K562 (cell line): ENCODE measurements around the gene BZW2. TPM values are rescaled to one million over a fixed set of nuclear protein-coding genes. Genes with fewer than 3 reads are reported as not detected.
A peak's percentile ranks its signal among the peaks of the same experiment; 100 is the strongest.

Experiments used
- ATAC-seq: fragments of 200-7000 bp; cut with Tn5 transposase; 3 replicates; pipeline ENCODE4 v1.9.1; 2020; ENCODE audit warnings: moderate library complexity
- BruUV-seq: library from RNA; stranded (reverse); fragments of 400-500 nt; replicated peaks from 2 replicates; lab custom pipeline; 2021; lab: Mats Ljungman, UMichigan
- CTCF ChIA-PET: fragments of 300-600 bp; formaldehyde crosslinking; extraction: SDS; loops from one replicate; lab custom pipeline; 2021; ENCODE audit warnings: low intra/inter-chr PET ratio; lab: Yijun Ruan, JAX
- POLR2A ChIA-PET: fragments of 300-600, 350-650 bp; sonication (Branson Sonifier 250); formaldehyde crosslinking; extraction: SDS; loops from one replicate; lab custom pipeline; 2021; ENCODE audit warnings: antibody characterized with exemption, inconsistent platforms; lab: Yijun Ruan, JAX
- DNase-seq, 4 experiments: peaks; one replicate each; pipeline versions ENCODE4 v3.0.0 to v3.0.0-alpha.2; 2011 to 2018; ENCODE audit warnings: low spot score in 3 of 4, mixed read lengths in 3 of 4; ENCODE audit errors: extremely low read depth in 1 of 4
- FAIRE-seq: peaks from 2 replicates; lab custom pipeline; 2011; peaks lifted over from hg19 to GRCh38; lab: Jason Lieb, UNC
- H2AFZ ChIP-seq: 2 replicates; pipeline ENCODE4 v1.6.0; 2011; ENCODE audit warnings: low read depth, low read length, control low read depth, inconsistent platforms
- H3K27ac ChIP-seq: fragments of 200-600 bp; 3 replicates; pipeline ENCODE4 v1.8.0; 2011; ENCODE audit warnings: low read depth, mild to moderate bottlenecking, control low read depth, inconsistent platforms, low read length, moderate library complexity, mixed read lengths; ENCODE audit errors: extremely low read depth
- H3K27me3 ChIP-seq, 2 experiments: fragments of 300-600 bp in 1 of 2; 2 replicates in 1 of 2; 3 replicates in 1 of 2; pipeline versions ENCODE4 v1.6.0 to v1.8.0; 2011; ENCODE audit warnings: inconsistent platforms in 2 of 2, low read length in 2 of 2, mild to moderate bottlenecking in 1 of 2, mixed read lengths in 1 of 2, moderate library complexity in 1 of 2; ENCODE audit not compliant: control insufficient read depth in 2 of 2, insufficient read depth in 2 of 2
- H3K36me3 ChIP-seq: fragments of 300-600 bp; 3 replicates; pipeline ENCODE4 v1.8.0; 2011; ENCODE audit warnings: mild to moderate bottlenecking, low read length, inconsistent platforms; ENCODE audit not compliant: control insufficient read depth, insufficient read depth
- H3K4me1 ChIP-seq, 2 experiments: fragments of 200-600 bp in 1 of 2; replicated peaks in 1 of 2; 2 replicates in 1 of 2; 3 replicates in 1 of 2; pipeline versions ENCODE4 v1.5.1 to v1.8.0; 2011; ENCODE audit warnings: inconsistent platforms in 2 of 2, low read length in 2 of 2, mild to moderate bottlenecking in 1 of 2, mixed read lengths in 1 of 2, moderate library complexity in 1 of 2; ENCODE audit not compliant: control insufficient read depth in 2 of 2, insufficient read depth in 2 of 2
- H3K4me2 ChIP-seq: 2 replicates; pipeline ENCODE4 v1.6.1; 2011; ENCODE audit warnings: low read length, control low read depth, inconsistent platforms, mixed read lengths; ENCODE audit not compliant: insufficient read depth
- H3K4me3 ChIP-seq: fragments of 200-600 bp; sonication (generic), shearing (Covaris generic); 2 replicates; pipeline ENCODE4 v1.5.1; 2016; ENCODE audit warnings: control low read depth, inconsistent platforms
- H3K79me2 ChIP-seq: fragments of 200-600 bp; 3 replicates; pipeline ENCODE4 v1.8.0; 2011; ENCODE audit warnings: low read length, inconsistent platforms; ENCODE audit not compliant: control insufficient read depth, insufficient read depth
- H3K9ac ChIP-seq, 2 experiments: 2 replicates each; pipeline versions ENCODE4 v1.6.0 to v1.6.1; 2011; ENCODE audit warnings: low read depth in 2 of 2, low read length in 2 of 2, control low read depth in 1 of 2, inconsistent platforms in 1 of 2, mild to moderate bottlenecking in 1 of 2, mixed read lengths in 1 of 2; ENCODE audit not compliant: insufficient read depth in 1 of 2
- H3K9me1 ChIP-seq: one replicate; pipeline ENCODE4 v1.6.0; 2011; ENCODE audit warnings: inconsistent platforms, mild to moderate bottlenecking, low read length, moderate library complexity; ENCODE audit not compliant: control insufficient read depth, insufficient read depth
- H3K9me3 ChIP-seq: replicated peaks from 2 replicates; pipeline ENCODE4 v1.5.1; 2011; ENCODE audit warnings: low read depth, low read length, inconsistent platforms; ENCODE audit not compliant: control insufficient read depth, insufficient read depth
- H4K20me1 ChIP-seq: replicated peaks from 2 replicates; pipeline ENCODE4 v1.6.1; 2011; ENCODE audit warnings: low read length, inconsistent platforms, mixed read lengths; ENCODE audit not compliant: control insufficient read depth, insufficient read depth
- MCM2 ChIP-seq: fragments of 450-650 bp; IDR thresholded peaks from 2 replicates; pipeline ENCODE4 v1.6.1; 2017; ENCODE audit warnings: low read depth, mild to moderate bottlenecking
- NFE2 ChIP-seq: IDR thresholded peaks from 2 replicates; pipeline ENCODE4 v1.6.1; 2014; ENCODE audit warnings: antibody characterized with exemption, low read depth
- PYGO2 ChIP-seq: fragments of 450-650 bp; IDR thresholded peaks from 2 replicates; pipeline ENCODE4 v1.6.1; 2016; ENCODE audit warnings: mild to moderate bottlenecking, missing genetic modification characterization, moderate library complexity, missing compliant biosample characterization
- SAFB ChIP-seq: fragments of 200-400 bp; formaldehyde crosslinking; IDR thresholded peaks from 2 replicates; pipeline ENCODE4 v1.6.1; 2017; ENCODE audit warnings: low read depth, low read length, borderline replicate concordance
- ZNF436 ChIP-seq: fragments of 250-450, 450-650 bp; sonication (Bioruptor Pico); formaldehyde crosslinking; IDR thresholded peaks from 2 replicates; pipeline ENCODE4 v1.7.0; 2020; ENCODE audit warnings: mild to moderate bottlenecking
- WGBS: fragments of 100-300 bp; shearing (Covaris generic); methylation state at CpG from one replicate; pipeline ENCODE4 v1.1.6; 2016; ENCODE audit warnings: low coverage, mixed read lengths; ENCODE audit not compliant: insufficient coverage; ENCODE audit errors: missing lambda C conversion rate; 5-methylcytosine and 5-hydroxymethylcytosine counted together
- in situ Hi-C: fragments of 300-500 bp; cut with MboI; formaldehyde crosslinking; loops from 4 replicates; pipeline ENCODE4 v1.15.0; 2018; ENCODE audit warnings: inconsistent platforms, mixed read lengths
- intact Hi-C: fragments of 100-400 bp; cut with micrococcal nuclease; formaldehyde crosslinking; loops from 2 replicates; pipeline ENCODE4 v1.14.2; 2022
- polyA plus RNA-seq, 8 experiments: library from polyadenylated mRNA; depleted of rRNA in 4 of 8; stranded (reverse) in 5 of 8; unstranded in 3 of 8; fragments of >200 nt; fragmentation: Nextera tagmentation in 2 of 8; fragmentation: Illumina TruSeq in 1 of 8; extraction: Ambion mirVana in 2 of 8; extraction: Trizol in 1 of 8; gene quantifications; 2 replicates each; pipeline versions ENCODE4 v1.2.1 to v1.2.3, GENCODE V29; 2011 to 2014; ENCODE audit warnings: inconsistent platforms in 1 of 8, missing spikeins in 1 of 8
- total RNA-seq, 7 experiments: library from RNA; depleted of rRNA in 6 of 7; stranded (reverse); fragments of >200 nt in 6 of 7; fragmentation: Illumina TruSeq in 2 of 7; extraction: Trizol in 2 of 7; gene quantifications; 2 replicates each; pipeline versions ENCODE4 v1.2.1 to v1.2.3, GENCODE V29; 2011 to 2021; ENCODE audit warnings: low replicate concordance in 1 of 7
- TF ChIP-seq, protein P1 (sequence below): fragments of 450-650 bp; formaldehyde crosslinking; IDR thresholded peaks from 2 replicates; pipeline ENCODE4 v1.4.0; 2020; ENCODE audit warnings: mild to moderate bottlenecking, mixed read lengths
- TF ChIP-seq, protein P2 (sequence below): fragments of 250-450 bp; sonication (Bioruptor Pico); IDR thresholded peaks from 2 replicates; pipeline ENCODE4 v1.9.0; 2021; ENCODE audit warnings: mild to moderate bottlenecking, inconsistent platforms
- TF ChIP-seq, protein P3 (sequence below): fragments of 450-650 bp; IDR thresholded peaks from 2 replicates; pipeline ENCODE4 v1.6.1; 2017; ENCODE audit warnings: mild to moderate bottlenecking, moderate library complexity
- TF ChIP-seq, protein P4 (sequence below), 2 experiments: fragments of 450-650 bp; conservative IDR thresholded peaks; 2 replicates each; pipeline ENCODE4 v1.6.1; 2017; ENCODE audit warnings: mild to moderate bottlenecking in 2 of 2, moderate library complexity in 2 of 2
- TF ChIP-seq, protein P5 (sequence below): IDR thresholded peaks from 2 replicates; pipeline ENCODE4 v1.6.1; 2016; ENCODE audit warnings: missing genetic modification characterization, missing compliant biosample characterization

BZW2 gene
- total and polyA plus RNA-seq, 9 of the 15 experiments (the other 6 are each of a cell fraction or from before 2014, with no cell fraction given), result 140 to 316 (median 173) TPM

DNA sequence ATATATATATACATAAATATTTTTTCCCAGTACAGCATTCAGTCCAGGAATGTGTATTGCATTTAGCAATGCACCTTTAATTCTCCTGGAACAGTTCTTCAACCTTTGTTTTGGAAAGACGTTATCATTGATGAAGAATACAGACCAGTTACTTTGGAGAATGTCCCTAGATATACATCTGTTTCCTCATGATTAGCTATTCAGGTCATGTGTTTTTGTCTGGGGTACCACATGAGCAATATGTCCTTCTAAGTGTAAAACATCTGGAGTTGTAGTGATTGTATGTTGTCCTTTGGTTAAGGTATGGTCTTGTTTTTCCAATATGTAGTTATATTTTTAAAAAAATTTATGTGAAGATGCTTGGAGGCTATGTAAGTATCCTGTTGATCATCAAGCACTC is 10.2 kb downstream of the BZW2 start (continued):
- TF ChIP-seq, protein P1, sequence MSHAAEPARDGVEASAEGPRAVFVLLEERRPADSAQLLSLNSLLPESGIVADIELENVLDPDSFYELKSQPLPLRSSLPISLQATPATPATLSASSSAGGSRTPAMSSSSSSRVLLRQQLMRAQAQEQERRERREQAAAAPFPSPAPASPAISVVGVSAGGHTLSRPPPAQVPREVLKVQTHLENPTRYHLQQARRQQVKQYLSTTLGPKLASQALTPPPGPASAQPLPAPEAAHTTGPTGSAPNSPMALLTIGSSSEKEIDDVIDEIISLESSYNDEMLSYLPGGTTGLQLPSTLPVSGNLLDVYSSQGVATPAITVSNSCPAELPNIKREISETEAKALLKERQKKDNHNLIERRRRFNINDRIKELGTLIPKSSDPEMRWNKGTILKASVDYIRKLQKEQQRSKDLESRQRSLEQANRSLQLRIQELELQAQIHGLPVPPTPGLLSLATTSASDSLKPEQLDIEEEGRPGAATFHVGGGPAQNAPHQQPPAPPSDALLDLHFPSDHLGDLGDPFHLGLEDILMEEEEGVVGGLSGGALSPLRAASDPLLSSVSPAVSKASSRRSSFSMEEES (CRISPR knock-in tag), result no peak

DNA sequence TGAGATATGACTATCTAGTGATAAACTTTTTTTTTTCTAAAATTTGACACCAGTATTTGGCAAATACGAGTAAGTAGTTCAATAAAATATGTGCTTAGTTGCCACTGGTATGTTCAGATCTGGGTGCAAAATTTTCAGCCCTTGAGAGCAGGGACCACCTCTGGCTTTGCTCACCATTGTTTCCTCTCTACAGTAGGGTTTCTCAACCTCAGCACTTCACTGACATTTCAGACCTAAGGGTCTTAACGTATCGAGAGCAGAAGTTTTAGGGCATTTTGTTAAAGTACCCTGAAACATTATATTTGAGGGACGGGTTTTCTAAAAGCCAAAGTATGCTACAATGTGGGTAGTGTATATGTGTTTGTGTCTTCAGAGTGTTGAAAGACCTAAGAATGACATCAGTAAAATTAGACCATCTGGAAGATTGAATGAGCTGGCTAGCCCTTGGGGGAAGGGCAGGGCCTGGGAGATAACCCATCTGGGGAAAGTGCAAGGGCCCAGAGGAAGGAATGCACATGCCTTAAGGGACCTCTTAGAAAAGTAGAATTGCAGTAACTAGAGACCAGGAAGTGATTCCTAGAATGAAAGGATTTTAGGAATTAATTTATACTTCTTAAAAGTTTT is 11.8 kb downstream of the BZW2 start:
- Histone ChIP-seq H3K79me2 (peaks cover 99% of the 10 kb centered on the region), H3K27ac (peak overlapping the region; percentile 82), H4K20me1 (no peaks in the 10 kb centered on the region), H3K4me1 (peaks cover 11 to 54% of the 10 kb centered on the region in 2 experiments), H3K9ac (peak overlapping the region in 1 of 2 experiments; percentile 63; a peak in 2 of 4 replicates), H3K4me3 (no peak overlapping the region), H3K36me3 (peaks cover 34% of the 10 kb centered on the region), H3K4me2 (peak overlapping the region; percentile 64), H3K9me3 (no peaks in the 10 kb centered on the region), H2AFZ (no peak overlapping the region; the same call in 1 of the 2 replicates), H3K9me1 (no peaks in the 10 kb centered on the region), H3K27me3 (no peaks in the 10 kb centered on the region)
- no TSS peak for BruUV-seq
- ChIA-PET POLR2A (interaction anchor here (1.0 to 6.6 kb wide), 3 partner anchors 10 to 61 kb away, joined by 3 to 64 read pairs (median 13); partner anchors contain the start of genes ANKMY2 and BZW2), CTCF (no interaction called here)
- 7% methylated on average over 4 of the region's 4 CpGs for WGBS
- FAIRE-seq (peak; percentile 84), ATAC-seq (peak; percentile 84), DNase-seq (peak; percentile 55 to 91 (median 74))
- in situ Hi-C loops, result no loop called here
- intact Hi-C loops, result loop anchor here (2.0 kb wide), 1 partner anchor 13 kb away; the partner anchor contains the start of gene ANKMY2
- TF ChIP-seq, protein P2, sequence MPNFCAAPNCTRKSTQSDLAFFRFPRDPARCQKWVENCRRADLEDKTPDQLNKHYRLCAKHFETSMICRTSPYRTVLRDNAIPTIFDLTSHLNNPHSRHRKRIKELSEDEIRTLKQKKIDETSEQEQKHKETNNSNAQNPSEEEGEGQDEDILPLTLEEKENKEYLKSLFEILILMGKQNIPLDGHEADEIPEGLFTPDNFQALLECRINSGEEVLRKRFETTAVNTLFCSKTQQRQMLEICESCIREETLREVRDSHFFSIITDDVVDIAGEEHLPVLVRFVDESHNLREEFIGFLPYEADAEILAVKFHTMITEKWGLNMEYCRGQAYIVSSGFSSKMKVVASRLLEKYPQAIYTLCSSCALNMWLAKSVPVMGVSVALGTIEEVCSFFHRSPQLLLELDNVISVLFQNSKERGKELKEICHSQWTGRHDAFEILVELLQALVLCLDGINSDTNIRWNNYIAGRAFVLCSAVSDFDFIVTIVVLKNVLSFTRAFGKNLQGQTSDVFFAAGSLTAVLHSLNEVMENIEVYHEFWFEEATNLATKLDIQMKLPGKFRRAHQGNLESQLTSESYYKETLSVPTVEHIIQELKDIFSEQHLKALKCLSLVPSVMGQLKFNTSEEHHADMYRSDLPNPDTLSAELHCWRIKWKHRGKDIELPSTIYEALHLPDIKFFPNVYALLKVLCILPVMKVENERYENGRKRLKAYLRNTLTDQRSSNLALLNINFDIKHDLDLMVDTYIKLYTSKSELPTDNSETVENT, result no peak
- TF ChIP-seq, protein P3, sequence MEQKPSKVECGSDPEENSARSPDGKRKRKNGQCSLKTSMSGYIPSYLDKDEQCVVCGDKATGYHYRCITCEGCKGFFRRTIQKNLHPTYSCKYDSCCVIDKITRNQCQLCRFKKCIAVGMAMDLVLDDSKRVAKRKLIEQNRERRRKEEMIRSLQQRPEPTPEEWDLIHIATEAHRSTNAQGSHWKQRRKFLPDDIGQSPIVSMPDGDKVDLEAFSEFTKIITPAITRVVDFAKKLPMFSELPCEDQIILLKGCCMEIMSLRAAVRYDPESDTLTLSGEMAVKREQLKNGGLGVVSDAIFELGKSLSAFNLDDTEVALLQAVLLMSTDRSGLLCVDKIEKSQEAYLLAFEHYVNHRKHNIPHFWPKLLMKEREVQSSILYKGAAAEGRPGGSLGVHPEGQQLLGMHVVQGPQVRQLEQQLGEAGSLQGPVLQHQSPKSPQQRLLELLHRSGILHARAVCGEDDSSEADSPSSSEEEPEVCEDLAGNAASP, result no peak
- TF ChIP-seq MCM2 (no peak), PYGO2 (tag) (no peak), ZNF436 (CRISPR knock-in tag) (no peak), NFE2 (peak; percentile 72), SAFB (no peak)
- TF ChIP-seq, protein P4, sequence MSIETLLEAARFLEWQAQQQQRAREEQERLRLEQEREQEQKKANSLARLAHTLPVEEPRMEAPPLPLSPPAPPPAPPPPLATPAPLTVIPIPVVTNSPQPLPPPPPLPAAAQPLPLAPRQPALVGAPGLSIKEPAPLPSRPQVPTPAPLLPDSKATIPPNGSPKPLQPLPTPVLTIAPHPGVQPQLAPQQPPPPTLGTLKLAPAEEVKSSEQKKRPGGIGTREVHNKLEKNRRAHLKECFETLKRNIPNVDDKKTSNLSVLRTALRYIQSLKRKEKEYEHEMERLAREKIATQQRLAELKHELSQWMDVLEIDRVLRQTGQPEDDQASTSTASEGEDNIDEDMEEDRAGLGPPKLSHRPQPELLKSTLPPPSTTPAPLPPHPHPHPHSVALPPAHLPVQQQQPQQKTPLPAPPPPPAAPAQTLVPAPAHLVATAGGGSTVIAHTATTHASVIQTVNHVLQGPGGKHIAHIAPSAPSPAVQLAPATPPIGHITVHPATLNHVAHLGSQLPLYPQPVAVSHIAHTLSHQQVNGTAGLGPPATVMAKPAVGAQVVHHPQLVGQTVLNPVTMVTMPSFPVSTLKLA (conservative IDR thresholded peaks at IDR 0.05), result peak; percentile 46 to 67; a peak in 2 of 4 replicates
- TF ChIP-seq, protein P5, sequence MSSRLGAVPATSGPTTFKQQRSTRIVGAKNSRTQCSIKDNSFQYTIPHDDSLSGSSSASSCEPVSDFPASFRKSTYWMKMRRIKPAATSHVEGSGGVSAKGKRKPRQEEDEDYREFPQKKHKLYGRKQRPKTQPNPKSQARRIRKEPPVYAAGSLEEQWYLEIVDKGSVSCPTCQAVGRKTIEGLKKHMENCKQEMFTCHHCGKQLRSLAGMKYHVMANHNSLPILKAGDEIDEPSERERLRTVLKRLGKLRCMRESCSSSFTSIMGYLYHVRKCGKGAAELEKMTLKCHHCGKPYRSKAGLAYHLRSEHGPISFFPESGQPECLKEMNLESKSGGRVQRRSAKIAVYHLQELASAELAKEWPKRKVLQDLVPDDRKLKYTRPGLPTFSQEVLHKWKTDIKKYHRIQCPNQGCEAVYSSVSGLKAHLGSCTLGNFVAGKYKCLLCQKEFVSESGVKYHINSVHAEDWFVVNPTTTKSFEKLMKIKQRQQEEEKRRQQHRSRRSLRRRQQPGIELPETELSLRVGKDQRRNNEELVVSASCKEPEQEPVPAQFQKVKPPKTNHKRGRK (tag), result no peak
